Omental fat pad (tissue), 4 donors: ENCODE data around the gene PLA2G6. TPM values are rescaled to one million over a fixed set of nuclear protein-coding genes. Genes with fewer than 3 reads are reported as not detected.

Experiments used
- ATAC-seq: fragments of 150-250 bp; one replicate; pipeline ENCODE4 v1.9.1; 2016; ENCODE audit warnings: mild to moderate bottlenecking, moderate library complexity; ENCODE audit not compliant: low FRiP score
- DNase-seq: peaks from one replicate; pipeline ENCODE4 v3.0.0-alpha.2; 2019; ENCODE audit warnings: low spot score
- total RNA-seq, 4 donors: library from RNA; depleted of rRNA; stranded (reverse); fragments of >200 nt; gene quantifications; one replicate each; pipeline ENCODE4 v1.1.0, GENCODE V29; 2016
- TF ChIP-seq, protein P1 (sequence below), 3 donors: fragments of 450-650 bp; IDR thresholded peaks; one replicate each; pipeline ENCODE4 v1.5.1; 2016 to 2017; ENCODE audit warnings: antibody characterized with exemption in 3 of 3, mild to moderate bottlenecking in 3 of 3, moderate library complexity in 2 of 3

Gene PLA2G6, protein sequence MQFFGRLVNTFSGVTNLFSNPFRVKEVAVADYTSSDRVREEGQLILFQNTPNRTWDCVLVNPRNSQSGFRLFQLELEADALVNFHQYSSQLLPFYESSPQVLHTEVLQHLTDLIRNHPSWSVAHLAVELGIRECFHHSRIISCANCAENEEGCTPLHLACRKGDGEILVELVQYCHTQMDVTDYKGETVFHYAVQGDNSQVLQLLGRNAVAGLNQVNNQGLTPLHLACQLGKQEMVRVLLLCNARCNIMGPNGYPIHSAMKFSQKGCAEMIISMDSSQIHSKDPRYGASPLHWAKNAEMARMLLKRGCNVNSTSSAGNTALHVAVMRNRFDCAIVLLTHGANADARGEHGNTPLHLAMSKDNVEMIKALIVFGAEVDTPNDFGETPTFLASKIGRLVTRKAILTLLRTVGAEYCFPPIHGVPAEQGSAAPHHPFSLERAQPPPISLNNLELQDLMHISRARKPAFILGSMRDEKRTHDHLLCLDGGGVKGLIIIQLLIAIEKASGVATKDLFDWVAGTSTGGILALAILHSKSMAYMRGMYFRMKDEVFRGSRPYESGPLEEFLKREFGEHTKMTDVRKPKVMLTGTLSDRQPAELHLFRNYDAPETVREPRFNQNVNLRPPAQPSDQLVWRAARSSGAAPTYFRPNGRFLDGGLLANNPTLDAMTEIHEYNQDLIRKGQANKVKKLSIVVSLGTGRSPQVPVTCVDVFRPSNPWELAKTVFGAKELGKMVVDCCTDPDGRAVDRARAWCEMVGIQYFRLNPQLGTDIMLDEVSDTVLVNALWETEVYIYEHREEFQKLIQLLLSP
- 10 to 100 TPM; 30.8 to 58.5 (median 45.1) TPM for total RNA-seq

DNA sequence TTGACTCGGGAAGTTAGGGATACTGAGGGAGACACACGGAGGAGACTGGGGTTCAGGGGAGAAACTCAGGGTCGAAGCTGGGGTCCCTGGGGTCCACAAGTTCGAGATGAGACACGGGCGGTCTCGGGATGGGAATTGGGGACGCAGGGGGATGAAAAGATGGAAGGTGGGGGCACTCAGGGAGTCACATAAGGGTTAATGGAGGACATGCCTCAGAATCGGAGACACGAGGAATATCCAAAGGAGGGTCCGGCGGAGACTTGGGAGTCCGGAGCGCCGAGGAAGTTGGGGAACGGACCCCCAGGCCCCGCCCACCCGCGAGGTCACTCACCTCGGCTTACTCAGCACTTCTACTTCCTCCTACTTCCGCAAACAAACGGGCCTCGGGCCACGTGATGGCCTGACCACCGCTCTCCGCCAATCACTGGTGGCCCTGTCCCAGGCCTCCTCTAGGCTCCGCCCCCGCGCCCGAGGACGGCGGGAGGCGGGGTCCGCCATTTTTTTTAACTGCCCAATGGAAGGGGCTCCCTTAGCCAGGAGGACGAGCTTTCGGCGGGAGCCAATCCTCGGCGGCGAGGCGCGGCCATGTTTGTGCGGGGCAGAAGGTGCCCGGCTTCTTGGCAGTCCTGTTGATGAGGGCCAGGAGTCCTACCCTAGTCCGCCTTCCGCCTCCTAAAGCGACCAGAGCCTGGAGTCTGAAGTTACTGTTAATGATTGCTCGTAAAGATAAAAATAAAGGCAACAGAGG lies at the start of gene PLA2G6:
Gene PLA2G6, minus strand, starts transcription at position 378 of the 748 bp plus-strand sequence. CDS start 12,404 bp downstream, outside the sequence.
- peak; percentile 95 for ATAC-seq
- TF ChIP-seq, protein P1, sequence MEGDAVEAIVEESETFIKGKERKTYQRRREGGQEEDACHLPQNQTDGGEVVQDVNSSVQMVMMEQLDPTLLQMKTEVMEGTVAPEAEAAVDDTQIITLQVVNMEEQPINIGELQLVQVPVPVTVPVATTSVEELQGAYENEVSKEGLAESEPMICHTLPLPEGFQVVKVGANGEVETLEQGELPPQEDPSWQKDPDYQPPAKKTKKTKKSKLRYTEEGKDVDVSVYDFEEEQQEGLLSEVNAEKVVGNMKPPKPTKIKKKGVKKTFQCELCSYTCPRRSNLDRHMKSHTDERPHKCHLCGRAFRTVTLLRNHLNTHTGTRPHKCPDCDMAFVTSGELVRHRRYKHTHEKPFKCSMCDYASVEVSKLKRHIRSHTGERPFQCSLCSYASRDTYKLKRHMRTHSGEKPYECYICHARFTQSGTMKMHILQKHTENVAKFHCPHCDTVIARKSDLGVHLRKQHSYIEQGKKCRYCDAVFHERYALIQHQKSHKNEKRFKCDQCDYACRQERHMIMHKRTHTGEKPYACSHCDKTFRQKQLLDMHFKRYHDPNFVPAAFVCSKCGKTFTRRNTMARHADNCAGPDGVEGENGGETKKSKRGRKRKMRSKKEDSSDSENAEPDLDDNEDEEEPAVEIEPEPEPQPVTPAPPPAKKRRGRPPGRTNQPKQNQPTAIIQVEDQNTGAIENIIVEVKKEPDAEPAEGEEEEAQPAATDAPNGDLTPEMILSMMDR (IDR thresholded peaks at IDR 0.05): no peak

DNA sequence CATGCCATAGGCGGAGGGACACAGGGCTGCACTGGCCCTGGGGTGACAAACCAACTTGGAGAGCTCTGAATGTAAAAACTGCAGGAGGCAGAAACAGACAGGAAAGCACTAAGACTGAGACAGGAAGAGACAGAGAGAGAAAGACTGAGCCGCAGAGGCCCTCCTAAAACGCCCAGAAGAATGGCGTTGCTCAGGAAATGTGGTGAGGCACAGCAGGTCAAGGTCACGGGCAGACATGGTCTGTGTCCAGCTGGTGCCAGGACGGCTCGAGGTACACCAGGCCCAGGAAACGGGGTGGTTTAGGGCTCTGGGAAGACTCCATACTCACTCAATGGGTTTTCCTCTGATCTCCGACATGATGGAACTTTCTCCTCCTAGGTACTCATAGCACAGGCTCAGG lies 49.3 kb upstream of the PLA2G6 start:
- ATAC-seq (no peak), DNase-seq (no peak)
- TF ChIP-seq, protein P1 (IDR thresholded peaks at IDR 0.05): no peak

More for the DNA sequence above, at the start of gene PLA2G6:
- DNase-seq: peak; percentile 89

DNA sequence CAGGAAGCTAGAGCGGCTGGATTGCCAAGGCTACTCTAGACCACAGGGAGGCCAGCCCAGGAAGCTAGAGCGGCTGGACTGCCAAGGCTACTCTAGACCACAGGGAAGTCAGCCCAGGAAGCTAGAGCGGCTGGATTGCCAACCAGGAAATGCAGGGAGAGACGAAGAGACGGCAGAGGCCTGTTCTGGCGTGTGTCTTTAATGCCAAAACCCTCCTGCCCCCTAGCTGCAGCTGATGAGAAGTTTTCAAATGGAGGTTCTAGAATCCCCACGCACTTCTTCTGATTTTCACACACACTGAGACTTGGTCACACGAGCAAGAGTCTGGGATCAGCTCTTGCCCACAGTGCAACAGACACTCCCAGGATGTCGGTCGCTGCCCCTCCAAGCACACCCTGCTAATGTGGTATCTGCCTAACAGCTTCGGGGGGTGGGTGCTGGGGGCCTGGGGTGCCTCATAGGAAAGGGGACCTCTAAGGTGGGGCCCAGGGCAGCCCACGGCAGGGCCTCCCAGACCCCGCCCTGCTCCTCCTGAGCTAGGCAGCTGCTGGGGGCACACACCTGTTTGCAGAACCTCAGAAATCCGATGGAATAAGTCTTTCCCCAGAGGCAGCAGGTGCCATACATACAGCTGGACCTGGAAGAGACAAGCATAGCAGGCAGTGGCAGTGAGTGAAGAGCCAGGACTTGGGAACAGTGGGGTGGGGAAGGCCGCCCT lies 48.6 kb upstream of the PLA2G6 start:
- TF ChIP-seq, protein P1 (IDR thresholded peaks at IDR 0.05): no peak
- ATAC-seq (no peak), DNase-seq (no peak)

DNA sequence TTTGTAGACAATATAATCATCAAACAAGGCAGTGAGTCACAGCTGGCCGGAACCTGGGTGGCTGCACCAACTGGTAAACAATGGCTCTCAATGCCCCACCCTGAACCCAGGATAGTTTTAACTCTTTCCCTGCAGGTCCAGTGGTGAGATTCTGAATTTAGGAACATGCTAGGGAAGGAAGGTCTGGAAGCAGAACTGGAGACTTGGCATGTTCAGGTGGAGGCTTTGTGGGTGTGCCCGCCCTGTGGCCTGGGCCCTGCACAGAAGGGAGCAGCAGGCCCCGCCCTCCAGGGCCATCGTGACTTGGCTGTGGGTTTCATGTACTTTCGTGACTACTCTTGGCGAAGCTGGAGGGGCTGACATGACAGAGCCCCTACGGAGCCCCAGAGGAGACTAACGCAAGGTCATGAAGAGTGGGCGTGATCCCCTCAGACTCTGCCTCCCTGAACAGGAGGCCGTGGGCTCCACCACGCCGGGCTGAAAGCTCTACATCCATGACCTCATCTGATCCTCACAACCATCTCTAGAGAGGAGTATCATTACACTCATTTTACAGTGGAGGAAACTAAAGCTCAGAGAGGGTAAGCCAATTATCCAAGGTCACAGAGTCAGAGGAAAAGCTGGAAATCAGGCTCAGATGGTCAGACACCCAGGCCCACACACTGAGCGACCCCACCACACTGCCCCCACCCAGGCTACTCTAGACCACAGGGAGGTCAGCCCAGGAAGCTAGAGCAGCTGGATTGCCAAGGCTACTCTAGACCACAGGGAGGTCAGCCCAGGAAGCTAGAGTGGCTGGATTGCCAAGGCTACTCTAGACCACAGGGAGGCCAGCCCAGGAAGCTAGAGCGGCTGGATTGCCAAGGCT lies 47.5 kb upstream of the PLA2G6 start:
- TF ChIP-seq, protein P1 (IDR thresholded peaks at IDR 0.05): no peak
- ATAC-seq (peak; percentile 42), DNase-seq (no peak)

DNA sequence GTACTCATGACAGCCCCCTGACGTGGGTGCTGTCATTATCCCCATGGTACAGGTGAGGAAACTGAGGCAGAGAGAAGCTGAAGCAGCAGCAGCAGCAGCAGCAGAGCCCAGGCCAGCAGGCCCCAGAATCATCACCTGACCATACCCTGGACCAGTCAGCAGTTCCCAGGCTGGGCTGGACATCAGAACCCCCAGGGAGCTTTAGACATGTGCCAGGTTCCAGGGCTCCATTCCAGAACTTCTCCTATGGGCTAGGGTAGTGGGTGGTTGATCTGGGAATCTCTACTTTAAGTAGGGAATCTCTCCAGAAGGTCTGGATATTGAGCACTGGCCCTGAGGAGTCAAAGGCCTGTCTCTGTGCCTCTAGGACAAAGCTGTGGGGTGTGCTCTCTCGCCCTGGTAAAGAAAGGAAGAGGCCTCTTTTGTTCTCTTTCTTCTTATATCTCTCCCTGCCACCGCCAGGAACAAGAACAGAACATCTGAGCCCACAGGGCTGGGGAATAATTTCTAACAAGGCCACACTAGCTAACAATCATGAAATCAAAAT lies 46.8 kb upstream of the PLA2G6 start:
- ATAC-seq (no peak), DNase-seq (no peak)
- TF ChIP-seq, protein P1 (IDR thresholded peaks at IDR 0.05): no peak
